Endothelial cell of umbilical vein (primary cell): ENCODE results near the gene CD46. TPM values are rescaled to one million over a fixed set of nuclear protein-coding genes. Genes with fewer than 3 reads are reported as not detected.

ENCODE experiments used
- BruUV-seq: library from RNA; stranded (reverse); fragments of 400-500 nt; replicated peaks from 2 replicates; lab custom pipeline; 2021; lab: Mats Ljungman, UMichigan
- CTCF ChIA-PET: fragments of 300-600, 350-600 bp; sonication (Branson Sonifier 250); formaldehyde crosslinking; loops from one replicate; lab custom pipeline; 2021; ENCODE audit warnings: antibody characterized with exemption, inconsistent platforms; lab: Charles Lee
- POLR2A ChIA-PET: fragments of 300-600, 350-600 bp; sonication (Branson Sonifier 250); formaldehyde crosslinking; loops from one replicate; lab custom pipeline; 2021; ENCODE audit warnings: antibody characterized with exemption, inconsistent platforms; lab: Charles Lee
- DNase-seq: peaks from one replicate; pipeline ENCODE4 v3.0.0-alpha.2; 2011; ENCODE audit warnings: low read depth, low spot score
- FAIRE-seq: peaks from 2 replicates; lab custom pipeline; 2011; peaks lifted over from hg19 to GRCh38; lab: Jason Lieb, UNC
- H2AFZ ChIP-seq: 2 replicates; pipeline ENCODE4 v1.6.0; 2012; ENCODE audit warnings: low read depth, low read length, control low read depth, inconsistent platforms
- H3K27ac ChIP-seq: 2 replicates; pipeline ENCODE4 v1.5.1; 2011; ENCODE audit warnings: low read depth, mild to moderate bottlenecking, control low read depth, low read length, moderate library complexity; ENCODE audit not compliant: insufficient read depth
- H3K27me3 ChIP-seq, 2 experiments: 2 replicates each; pipeline versions ENCODE4 v1.6.0 to v1.6.1; 2011; ENCODE audit warnings: low read length in 2 of 2, mixed read lengths in 1 of 2; ENCODE audit not compliant: control insufficient read depth in 2 of 2, insufficient read depth in 2 of 2
- H3K36me3 ChIP-seq, 2 experiments: 2 replicates in 1 of 2; 3 replicates in 1 of 2; pipeline ENCODE4 v1.5.1; 2011; ENCODE audit warnings: low read length in 2 of 2, mild to moderate bottlenecking in 1 of 2, moderate library complexity in 1 of 2; ENCODE audit not compliant: control insufficient read depth in 2 of 2, insufficient read depth in 2 of 2; ENCODE audit errors: extremely low read depth in 1 of 2
- H3K4me1 ChIP-seq: 3 replicates; pipeline ENCODE4 v1.5.1; 2011; ENCODE audit warnings: mild to moderate bottlenecking, low read length; ENCODE audit not compliant: control insufficient read depth, insufficient read depth; ENCODE audit errors: extremely low read depth
- H3K4me2 ChIP-seq: 2 replicates; pipeline ENCODE4 v1.6.1; 2011; ENCODE audit warnings: low read length, control low read depth, mixed read lengths; ENCODE audit not compliant: insufficient read depth
- H3K4me3 ChIP-seq, 3 experiments: fragments of 200-600 bp in 1 of 3; sonication (generic), shearing (Covaris generic) in 1 of 3; replicated peaks in 1 of 3; 2 replicates each; pipeline ENCODE4 v1.5.1; 2011 to 2016; ENCODE audit warnings: control low read depth in 3 of 3, low read length in 3 of 3, mild to moderate bottlenecking in 2 of 3, inconsistent platforms in 1 of 3, low read depth in 1 of 3, moderate library complexity in 1 of 3; ENCODE audit not compliant: insufficient read depth in 1 of 3
- H3K79me2 ChIP-seq: 2 replicates; pipeline ENCODE4 v1.6.0; 2012; ENCODE audit warnings: low read length, inconsistent platforms; ENCODE audit not compliant: control insufficient read depth, insufficient read depth
- H3K9ac ChIP-seq: replicated peaks from 2 replicates; pipeline ENCODE3; 2011; ENCODE audit warnings: low read length, control low read depth; ENCODE audit not compliant: insufficient read depth; ENCODE audit errors: extremely low read depth
- H3K9me1 ChIP-seq: replicated peaks from 3 replicates; pipeline ENCODE4 v1.6.0; 2011; ENCODE audit warnings: mild to moderate bottlenecking, low read length; ENCODE audit not compliant: control insufficient read depth, insufficient read depth; ENCODE audit errors: extremely low read depth
- H3K9me3 ChIP-seq: replicated peaks from 2 replicates; pipeline ENCODE4 v1.5.1; 2012; ENCODE audit warnings: low read length, inconsistent platforms; ENCODE audit not compliant: control insufficient read depth, insufficient read depth
- H4K20me1 ChIP-seq: replicated peaks from 2 replicates; pipeline ENCODE3; 2011; ENCODE audit warnings: mild to moderate bottlenecking, low read length; ENCODE audit not compliant: control insufficient read depth, insufficient read depth; ENCODE audit errors: extremely low read depth
- CTCF ChIP-seq, 2 donors: IDR thresholded peaks; 1 replicate in 1 of 2; 2 replicates in 1 of 2; pipeline ENCODE4 v1.5.1; 2011; ENCODE audit warnings: low read length in 2 of 2, mild to moderate bottlenecking in 2 of 2, moderate library complexity in 2 of 2, control low read depth in 1 of 2, inconsistent platforms in 1 of 2, low read depth in 1 of 2; ENCODE audit not compliant: insufficient read depth in 1 of 2; ENCODE audit errors: extremely low read depth in 1 of 2
- EZH2 ChIP-seq: IDR thresholded peaks from 2 replicates; pipeline ENCODE4 v1.6.1; 2012; ENCODE audit warnings: borderline replicate concordance, low read depth, mild to moderate bottlenecking, moderate library complexity, low read length, inconsistent platforms; ENCODE audit not compliant: severe bottlenecking
- FOS ChIP-seq: IDR thresholded peaks from 2 replicates; pipeline ENCODE4 v1.6.1; 2011; ENCODE audit warnings: mild to moderate bottlenecking, low read length, moderate library complexity, borderline replicate concordance; ENCODE audit not compliant: insufficient read depth
- GATA2 ChIP-seq: IDR thresholded peaks from 2 replicates; pipeline ENCODE4 v1.7.0; 2011; ENCODE audit warnings: low read depth, mild to moderate bottlenecking, moderate library complexity, mixed read lengths, low read length; ENCODE audit not compliant: insufficient read length, insufficient read depth
- JUN ChIP-seq: IDR thresholded peaks from 2 replicates; pipeline ENCODE4 v1.6.1; 2011; ENCODE audit warnings: borderline replicate concordance, low read depth; ENCODE audit not compliant: insufficient read length, insufficient read depth
- MAX ChIP-seq: IDR thresholded peaks from 2 replicates; pipeline ENCODE4 v1.6.1; 2011; ENCODE audit not compliant: insufficient read depth, insufficient read length
- MYC ChIP-seq: IDR thresholded peaks from one replicate; pipeline ENCODE4 v1.6.1; 2011; ENCODE audit warnings: mild to moderate bottlenecking, low read depth, low read length
- POLR2A ChIP-seq: IDR thresholded peaks from 2 replicates; pipeline ENCODE4 v1.6.1; 2012; ENCODE audit warnings: low read depth, mild to moderate bottlenecking, control low read depth, low read length
- POLR2AphosphoS5 ChIP-seq: IDR thresholded peaks from 2 replicates; pipeline ENCODE4 v1.6.1; 2012; ENCODE audit warnings: low read depth, mild to moderate bottlenecking, control low read depth, low read length, moderate library complexity; ENCODE audit not compliant: insufficient read depth
- dilution Hi-C: fragments of 300-500 bp; cut with MboI; formaldehyde crosslinking; loops from one replicate; pipeline ENCODE4 v1.15.0; 2019; ENCODE audit warnings: low sequenced_read_pairs; ENCODE audit not compliant: extremely low pct_ligation_motif_present
- intact Hi-C: fragments of 100-400 bp; cut with micrococcal nuclease; formaldehyde crosslinking; loops from one replicate; pipeline ENCODE4 v1.10.0; 2022
- polyA plus RNA-seq, 4 experiments: library from polyadenylated mRNA; depleted of rRNA in 3 of 4; stranded (reverse) in 3 of 4; unstranded in 1 of 4; fragments of >200 nt; gene quantifications; 2 replicates each; pipeline versions ENCODE4 v1.2.1 to v1.2.3, GENCODE V29; 2011 to 2012; ENCODE audit warnings: missing spikeins in 1 of 4
- total RNA-seq: library from RNA; stranded (reverse); gene quantifications from 2 replicates; pipeline ENCODE4 v1.2.3, GENCODE V29; 2021

CD46 gene
- total and polyA plus RNA-seq, 2 donors (not counting 3 experiments of a cell fraction or from before 2014, with no cell fraction given), result 134 to 256 TPM

- H3K27me3 ChIP-seq, result no peaks in the 10 kb centered on the region
- intact Hi-C loops (loop anchor here (5.0 to 10.0 kb wide), 2 partner anchors 469 to 483 kb away; no protein-coding TSS in a partner anchor), dilution Hi-C loops (no loop called here)
- H2AFZ ChIP-seq, result no peak overlapping the region
- no peak for DNase-seq
- H4K20me1 ChIP-seq, result peaks cover 9% of the 10 kb centered on the region
- peaks cover 30% of the 10 kb centered on the region for H3K4me1 ChIP-seq
- FAIRE-seq, result no peak
- no TSS peak for BruUV-seq
- ChIA-PET POLR2A (no interaction called here), CTCF (no interaction called here)
- peak overlapping the region in 1 of 3 experiments; percentile 42 for H3K4me3 ChIP-seq
- H3K27ac ChIP-seq, result no peak overlapping the region
- no peaks in the 10 kb centered on the region for H3K9me1 ChIP-seq
- peaks cover 63% of the 10 kb centered on the region for H3K79me2 ChIP-seq
- peak overlapping the region; percentile 60 for H3K4me2 ChIP-seq
- H3K36me3 ChIP-seq, result peaks cover 0 to 9% of the 10 kb centered on the region in 2 experiments
- no peak for TF ChIP-seq MYC
- TF ChIP-seq FOS, result no peak
- TF ChIP-seq GATA2, result no peak
- no peak for TF ChIP-seq MAX
- H3K9me3 ChIP-seq, result no peaks in the 10 kb centered on the region
- no peak overlapping the region for H3K9ac ChIP-seq
Measured at GRCh38 chr1:207754011-207754410, 2.2 kb downstream of the CD46 start.

- dilution Hi-C loops (no loop called here), intact Hi-C loops (loop anchor here (5.0 to 10.0 kb wide), 2 partner anchors 470 to 482 kb away; no protein-coding TSS in a partner anchor)
- Histone ChIP-seq H3K9ac (no peak overlapping the region), H3K9me3 (no peaks in the 10 kb centered on the region), H3K9me1 (no peaks in the 10 kb centered on the region), H3K27me3 (no peaks in the 10 kb centered on the region), H3K4me3 (no peak overlapping the region), H3K36me3 (peaks cover 4 to 9% of the 10 kb centered on the region in 2 experiments), H3K79me2 (peaks cover 65% of the 10 kb centered on the region), H3K4me1 (peaks cover 28% of the 10 kb centered on the region), H3K4me2 (no peak overlapping the region), H2AFZ (no peak overlapping the region), H3K27ac (no peak overlapping the region), H4K20me1 (peaks cover 9% of the 10 kb centered on the region)
- BruUV-seq, result no TSS peak
- DNase-seq (no peak), FAIRE-seq (no peak)
- POLR2A ChIA-PET, result no interaction called here
- no peak for TF ChIP-seq MYC
- TF ChIP-seq MAX, result no peak
- TF ChIP-seq EZH2, result no peak
- TF ChIP-seq JUN, result no peak
- no peak for TF ChIP-seq POLR2A
- TF ChIP-seq CTCF (IDR thresholded peaks at IDR 0.05; ENCODE audit: extremely low read depth in 1 of 2, insufficient read depth in 1 of 2, low read depth in 1 of 2, low read length in 2 of 2), result no peak
- TF ChIP-seq FOS, result no peak
- no peak for TF ChIP-seq GATA2
- no peak for TF ChIP-seq POLR2AphosphoS5
- CTCF ChIA-PET, result interaction anchor here (1.0 kb wide), 2 partner anchors 21 to 42 kb away, joined by 3 to 5 read pairs; no protein-coding TSS in a partner anchor
Measured at GRCh38 chr1:207754974-207755700, 3.3 kb downstream of the CD46 start.
